Cardiac muscle cell (in vitro differentiated cells and primary cell): Measurements from ENCODE around the gene VPS54. TPM values are rescaled to one million over a fixed set of nuclear protein-coding genes. Genes with fewer than 3 reads are reported as not detected.
"Not testable (repeated sequence)": the region's sequence is repeated elsewhere in the genome, so short reads cannot be mapped to it uniquely, and the experiment has no call there.

ENCODE experiments used
- DNase-seq, 2 donors: peaks; one replicate each; pipeline versions ENCODE4 v3.0.0 to v3.0.0-alpha.2; 2010 to 2017; ENCODE audit warnings: low read depth in 1 of 2, low spot score in 1 of 2
- H3K27ac ChIP-seq: fragments of 200-600 bp; sonication (generic); 2 replicates; pipeline ENCODE4 v1.5.1; 2016
- H3K27me3 ChIP-seq: fragments of 200-600 bp; sonication (generic); 2 replicates; pipeline ENCODE4 v1.6.0; 2016; ENCODE audit warnings: control low read depth
- H3K36me3 ChIP-seq: fragments of 200-600 bp; sonication (generic); 2 replicates; pipeline ENCODE4 v1.5.1; 2016; ENCODE audit warnings: control low read depth
- H3K4me1 ChIP-seq: fragments of 200-600 bp; sonication (generic); 2 replicates; pipeline ENCODE4 v1.8.1; 2017; ENCODE audit warnings: low read depth, mild to moderate bottlenecking, mixed run types
- H3K4me3 ChIP-seq: fragments of 200-600 bp; sonication (generic); 2 replicates; pipeline ENCODE4 v1.5.1; 2016; ENCODE audit warnings: mild to moderate bottlenecking
- H3K9me3 ChIP-seq: fragments of 200-600 bp; sonication (generic); 2 replicates; pipeline ENCODE4 v1.5.1; 2017; ENCODE audit warnings: low read depth, mild to moderate bottlenecking, control low read depth
- polyA plus RNA-seq: library from polyadenylated mRNA; unstranded; fragments of >200 nt; fragmentation: Nextera tagmentation; extraction: Ambion mirVana; gene quantifications from 2 replicates; pipeline ENCODE4 v1.2.1, GENCODE V29; 2016
- total RNA-seq: library from RNA; depleted of rRNA; stranded (reverse); fragments of >200 nt; gene quantifications from 2 replicates; pipeline ENCODE4 v1.2.3, GENCODE V29; 2016
- TF ChIP-seq, protein P1 (sequence below): IDR thresholded peaks from 2 replicates; pipeline ENCODE4 v1.5.1; 2012; ENCODE audit warnings: low read depth, mild to moderate bottlenecking, low read length

Gene VPS54
- total and polyA plus RNA-seq, 2 experiments from 2014 or later = 18.7 to 22.4 TPM

DNA sequence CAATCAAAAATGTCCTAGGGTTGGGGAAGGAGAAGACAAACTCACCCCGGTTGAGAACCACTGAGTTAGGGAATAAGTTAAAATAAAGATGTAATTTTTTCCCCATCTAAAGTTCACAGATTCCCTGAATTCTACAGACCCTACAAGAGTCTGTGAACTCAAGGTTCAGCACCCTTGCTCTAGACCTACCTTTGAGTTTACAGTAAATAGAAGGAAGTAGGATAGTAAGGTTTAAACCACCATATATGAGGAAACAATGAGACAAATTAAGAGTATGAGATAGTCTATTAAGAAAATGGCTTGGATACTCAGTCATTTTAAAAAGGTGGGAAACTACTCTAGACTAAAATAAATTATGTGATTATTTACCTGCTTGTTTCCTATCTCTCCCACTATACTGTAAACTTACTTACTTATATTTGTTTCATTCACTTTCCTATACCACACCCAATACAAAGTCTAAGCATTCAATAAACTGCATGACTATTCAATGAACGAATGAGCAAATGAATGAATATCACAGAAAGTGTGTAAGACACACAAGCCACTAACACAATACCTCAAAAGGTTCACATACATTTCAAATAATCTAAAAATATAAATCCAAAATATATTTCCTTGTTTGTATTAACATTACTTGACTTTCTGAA is 13.4 kb downstream of the VPS54 start:
- Histone ChIP-seq H3K36me3 (no peaks in the 10 kb centered on the region), H3K27ac (no peak overlapping the region), H3K9me3 (no peaks in the 10 kb centered on the region), H3K27me3 (no peaks in the 10 kb centered on the region), H3K4me1 (no peaks in the 10 kb centered on the region), H3K4me3 (no peak overlapping the region)
- TF ChIP-seq, protein P1, sequence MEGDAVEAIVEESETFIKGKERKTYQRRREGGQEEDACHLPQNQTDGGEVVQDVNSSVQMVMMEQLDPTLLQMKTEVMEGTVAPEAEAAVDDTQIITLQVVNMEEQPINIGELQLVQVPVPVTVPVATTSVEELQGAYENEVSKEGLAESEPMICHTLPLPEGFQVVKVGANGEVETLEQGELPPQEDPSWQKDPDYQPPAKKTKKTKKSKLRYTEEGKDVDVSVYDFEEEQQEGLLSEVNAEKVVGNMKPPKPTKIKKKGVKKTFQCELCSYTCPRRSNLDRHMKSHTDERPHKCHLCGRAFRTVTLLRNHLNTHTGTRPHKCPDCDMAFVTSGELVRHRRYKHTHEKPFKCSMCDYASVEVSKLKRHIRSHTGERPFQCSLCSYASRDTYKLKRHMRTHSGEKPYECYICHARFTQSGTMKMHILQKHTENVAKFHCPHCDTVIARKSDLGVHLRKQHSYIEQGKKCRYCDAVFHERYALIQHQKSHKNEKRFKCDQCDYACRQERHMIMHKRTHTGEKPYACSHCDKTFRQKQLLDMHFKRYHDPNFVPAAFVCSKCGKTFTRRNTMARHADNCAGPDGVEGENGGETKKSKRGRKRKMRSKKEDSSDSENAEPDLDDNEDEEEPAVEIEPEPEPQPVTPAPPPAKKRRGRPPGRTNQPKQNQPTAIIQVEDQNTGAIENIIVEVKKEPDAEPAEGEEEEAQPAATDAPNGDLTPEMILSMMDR = no peak
- DNase-seq = no peak

DNA sequence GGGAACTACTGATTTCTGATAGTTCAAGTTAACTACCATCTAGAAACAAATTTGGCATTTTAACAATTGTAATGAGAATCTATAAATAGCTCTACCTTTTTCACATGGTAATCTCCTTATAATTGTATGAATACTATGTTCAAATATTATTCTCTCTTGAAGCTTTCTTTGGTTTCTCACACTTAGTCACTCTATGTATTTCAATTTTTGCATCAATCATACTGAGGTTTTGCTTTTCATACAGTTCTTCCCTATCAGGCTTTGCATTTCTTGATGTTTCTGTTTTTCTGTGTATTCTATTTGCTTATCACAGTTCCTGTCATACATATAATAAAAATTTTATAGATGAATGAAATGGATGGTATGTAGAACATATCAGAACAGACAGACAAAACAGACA is 16.0 kb downstream of the VPS54 start:
- no peaks in the 10 kb centered on the region for H3K36me3 ChIP-seq
- H3K9me3 ChIP-seq = no peaks in the 10 kb centered on the region
- H3K4me1 ChIP-seq = no peaks in the 10 kb centered on the region
- H3K4me3 ChIP-seq = no peak overlapping the region
- DNase-seq = no peak
- no peak overlapping the region for H3K27ac ChIP-seq
- TF ChIP-seq, protein P1 = no peak
- H3K27me3 ChIP-seq = no peaks in the 10 kb centered on the region

DNA sequence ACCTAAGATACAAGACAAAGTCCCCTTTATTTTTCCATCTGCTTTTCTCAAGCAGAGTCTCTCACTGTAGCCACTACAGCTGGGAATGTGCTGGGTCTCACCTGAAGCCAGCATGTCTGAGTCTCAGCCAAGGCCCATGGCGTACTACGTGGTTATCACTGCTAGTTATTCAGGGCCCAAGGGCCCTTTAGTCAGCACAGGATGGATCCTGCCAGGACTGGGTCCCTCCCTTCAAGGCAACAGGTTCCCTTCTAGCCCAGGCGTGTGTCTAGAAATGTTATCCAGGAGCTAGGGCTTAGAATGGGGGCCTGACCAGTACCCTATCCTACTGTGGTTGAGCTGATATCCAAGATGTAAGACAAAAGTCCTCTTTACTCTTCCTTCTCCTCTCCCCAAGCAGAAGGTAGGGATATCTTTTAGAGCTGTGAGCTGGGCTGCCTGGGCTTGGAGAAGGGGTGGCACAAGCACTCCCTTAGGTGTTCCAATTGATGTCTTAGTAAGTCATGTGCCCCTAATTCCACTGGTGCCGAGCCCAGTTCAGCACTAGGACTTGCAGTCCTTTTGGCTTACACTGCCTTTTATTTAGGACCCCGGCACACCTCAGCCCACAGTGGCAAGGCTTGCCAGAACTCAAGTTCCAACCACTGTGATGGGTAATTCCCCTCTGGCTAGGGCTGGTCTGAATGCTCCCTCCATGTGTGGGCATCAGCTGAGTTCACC is 17.7 kb downstream of the VPS54 start:
- Histone ChIP-seq H3K4me1 (no peaks in the 10 kb centered on the region), H3K4me3 (no peak overlapping the region), H3K36me3 (no peaks in the 10 kb centered on the region), H3K9me3 (no peaks in the 10 kb centered on the region), H3K27me3 (no peaks in the 10 kb centered on the region), H3K27ac (no peak overlapping the region)
- no peak for DNase-seq
- TF ChIP-seq, protein P1 = no peak

DNA sequence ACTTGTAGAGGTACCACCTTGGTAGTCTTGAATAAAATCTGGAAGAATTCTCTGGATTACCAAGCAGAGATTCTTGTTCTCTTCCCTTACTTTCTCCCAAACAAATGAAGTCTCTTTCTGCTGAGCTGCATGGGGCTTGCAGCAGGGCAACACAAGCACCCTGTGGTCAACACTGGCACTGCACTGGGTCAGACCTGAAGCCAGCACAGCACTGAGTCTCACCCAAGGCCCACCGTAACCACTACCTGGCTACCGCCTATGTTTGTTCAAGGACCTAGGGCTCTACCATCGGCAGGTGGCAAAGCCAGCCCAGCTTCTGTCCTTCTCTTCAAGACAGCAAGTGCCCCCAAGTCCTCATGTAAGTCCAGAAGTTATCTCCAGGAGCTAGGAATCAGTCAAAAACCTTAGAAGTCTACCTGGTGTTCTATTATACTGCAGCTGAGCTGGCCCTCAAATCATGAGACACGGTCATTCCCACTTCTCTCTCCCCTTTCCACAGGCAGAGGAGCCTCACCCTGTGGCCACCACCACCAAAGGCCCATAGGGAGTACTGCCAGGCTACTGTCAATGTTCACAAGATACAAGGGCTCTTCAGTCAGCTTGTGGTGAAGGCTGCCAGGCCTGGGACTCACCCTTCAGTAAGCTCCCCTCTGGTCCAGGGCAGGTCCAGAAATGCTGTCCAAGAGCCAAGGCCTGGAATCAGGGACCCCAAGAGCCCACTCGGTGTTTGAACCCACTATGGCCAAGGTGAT is 18.4 kb downstream of the VPS54 start:
- DNase-seq = no peak
- Histone ChIP-seq H3K9me3 (no peaks in the 10 kb centered on the region), H3K27me3 (no peaks in the 10 kb centered on the region), H3K4me1 (no peaks in the 10 kb centered on the region), H3K4me3 (no peak overlapping the region), H3K27ac (no peak overlapping the region), H3K36me3 (no peaks in the 10 kb centered on the region)
- TF ChIP-seq, protein P1 = peak; percentile 2

DNA sequence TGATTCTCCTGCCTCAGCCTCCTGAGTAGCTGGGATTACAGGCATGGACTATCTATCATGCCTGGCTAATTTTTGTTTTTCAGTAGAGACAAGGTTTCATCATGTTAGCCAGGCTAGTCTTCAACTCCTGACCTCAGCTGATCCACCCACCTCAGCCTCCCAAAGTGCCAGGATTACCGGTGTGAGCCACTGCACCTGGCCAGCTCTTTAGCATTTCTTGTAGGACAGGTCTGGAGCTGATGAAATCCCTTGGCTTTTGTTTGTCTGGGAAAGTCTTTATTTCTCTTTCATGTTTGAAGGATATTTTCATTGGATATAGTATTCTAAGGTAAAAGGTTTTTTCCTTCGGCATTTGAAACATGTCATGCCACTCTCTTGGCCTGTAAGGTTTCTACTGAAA is 20.2 kb downstream of the VPS54 start:
- H3K27ac ChIP-seq = no peak overlapping the region
- no peaks in the 10 kb centered on the region for H3K9me3 ChIP-seq
- TF ChIP-seq, protein P1 = no peak
- DNase-seq = no peak
- H3K4me3 ChIP-seq = no peak overlapping the region
- H3K4me1 ChIP-seq = no peaks in the 10 kb centered on the region
- no peaks in the 10 kb centered on the region for H3K36me3 ChIP-seq
- no peaks in the 10 kb centered on the region for H3K27me3 ChIP-seq

DNA sequence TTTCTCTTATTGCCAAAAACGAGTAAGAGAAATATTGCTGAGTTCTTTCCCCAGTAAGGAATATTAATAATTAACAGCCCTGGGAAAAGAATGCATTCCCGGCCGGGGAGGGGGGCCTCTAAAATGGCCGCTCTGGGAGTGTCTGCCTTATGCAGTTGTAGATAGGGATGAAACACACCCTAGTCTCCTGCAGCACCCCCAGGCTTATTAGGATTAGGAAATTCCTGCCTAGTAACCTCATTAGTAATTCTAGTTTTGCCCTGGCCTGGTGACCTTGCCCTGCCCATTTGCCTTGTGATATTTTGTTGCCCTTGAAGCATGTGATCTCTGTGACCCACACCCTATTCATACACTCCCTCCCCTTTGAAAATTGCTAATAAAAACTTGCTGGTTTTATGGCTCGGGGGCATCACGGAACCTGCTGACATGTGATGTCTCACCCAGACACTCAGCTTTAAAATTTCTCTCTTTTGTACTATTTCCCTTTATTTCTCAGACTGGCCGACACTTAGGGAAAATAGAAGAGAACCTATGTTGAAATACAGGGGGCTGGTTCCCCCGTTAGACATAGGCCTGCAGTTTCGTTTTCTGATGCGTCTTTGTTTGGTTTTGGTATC is 22.5 kb downstream of the VPS54 start:
- DNase-seq, H3K4me3 ChIP-seq, H3K4me1 ChIP-seq, H3K36me3 ChIP-seq, H3K27me3 ChIP-seq, H3K9me3 ChIP-seq, H3K27ac ChIP-seq: not testable (repeated sequence)

DNA sequence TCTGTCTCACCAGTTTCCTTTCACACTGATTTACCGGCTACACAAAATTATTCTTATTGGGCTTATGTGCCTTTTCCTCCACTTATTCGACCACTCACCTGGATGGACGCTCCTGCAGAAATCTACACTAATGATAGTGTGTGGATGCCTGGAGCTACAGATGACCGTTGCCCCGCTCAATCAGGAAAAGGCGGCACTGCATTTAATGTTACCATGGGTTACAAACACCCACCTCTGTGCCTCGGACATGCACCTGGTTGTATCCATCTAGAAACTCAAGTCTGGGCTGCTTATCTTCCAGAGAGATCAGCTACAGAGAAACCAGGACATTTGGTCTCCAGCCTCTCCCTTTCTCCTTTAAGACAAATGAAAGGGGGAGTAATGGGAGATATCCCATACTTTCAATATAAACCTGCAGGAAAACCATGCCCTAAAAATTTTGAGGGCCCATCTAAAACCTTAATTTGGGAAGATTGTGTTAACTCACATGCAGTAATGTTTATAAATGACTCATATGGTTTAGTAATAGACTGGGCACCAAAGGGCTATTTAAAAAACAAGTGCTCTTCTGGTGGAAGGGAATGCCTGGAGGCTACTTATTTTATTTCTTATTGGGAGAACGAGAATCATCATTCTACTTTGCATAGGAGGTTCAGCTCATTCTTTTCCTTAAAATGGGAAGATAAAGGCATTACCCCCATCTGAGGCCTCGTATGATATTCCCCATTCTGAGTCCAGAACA is 24.7 kb downstream of the VPS54 start:
- not testable (repeated sequence) for H3K27me3 ChIP-seq, H3K9me3 ChIP-seq, DNase-seq, H3K27ac ChIP-seq, H3K36me3 ChIP-seq, H3K4me1 ChIP-seq, H3K4me3 ChIP-seq
